ENCODE measurements around the gene RSPH10B2. TPM values are rescaled to one million over a fixed set of nuclear protein-coding genes. Genes with fewer than 3 reads are reported as not detected.
"Not testable (repeated sequence)": the region's sequence is repeated elsewhere in the genome, so short reads cannot be mapped to it uniquely, and the experiment has no call there.

Gene RSPH10B2
- 1 to 10 TPM; 1.0 to 1.2 TPM for total RNA-seq

DNA sequence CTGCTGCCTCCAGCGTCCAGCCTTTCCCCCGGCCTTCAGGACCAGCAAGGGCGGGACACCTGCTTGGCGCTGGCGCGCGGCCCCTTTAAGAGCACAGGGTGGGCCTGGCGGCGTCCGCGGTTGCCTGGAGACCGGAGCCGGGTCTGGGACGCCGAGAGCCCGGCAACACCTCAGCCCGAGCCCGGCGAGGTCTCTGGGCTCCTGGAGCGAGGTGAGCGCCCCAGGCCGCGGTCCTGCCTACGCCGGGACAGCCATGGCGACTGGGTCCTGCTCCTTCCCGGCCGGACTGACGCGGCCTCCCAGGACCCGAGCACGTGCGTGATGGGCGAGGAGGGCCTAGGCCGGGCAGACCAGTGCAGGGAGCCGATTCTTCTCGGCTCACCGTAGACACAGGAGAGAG is at the start of gene RSPH10B2:
Gene RSPH10B2, plus strand, starts transcription at position 140 of the 400 bp plus-strand sequence. CDS start 3,575 bp downstream, outside the sequence.
- H3K4me1 Mint-ChIP-seq; ATAC-seq; CTCF ChIA-PET; H3K27ac Mint-ChIP-seq; DNase-seq; H3K27me3 Mint-ChIP-seq; H3K36me3 Mint-ChIP-seq; H3K4me3 Mint-ChIP-seq; H3K9me3 Mint-ChIP-seq (ENCODE audit: low read depth): not testable (repeated sequence)

- peaks cover 33% of the 10 kb centered on the region for H3K4me1 Mint-ChIP-seq
- CTCF ChIA-PET: no interaction called here
- peak overlapping the region; percentile 95 for H3K4me3 Mint-ChIP-seq
These were observed 47.8 kb upstream of the RSPH10B2 start for GRCh38 chr7:6705959-6706665.

DNA sequence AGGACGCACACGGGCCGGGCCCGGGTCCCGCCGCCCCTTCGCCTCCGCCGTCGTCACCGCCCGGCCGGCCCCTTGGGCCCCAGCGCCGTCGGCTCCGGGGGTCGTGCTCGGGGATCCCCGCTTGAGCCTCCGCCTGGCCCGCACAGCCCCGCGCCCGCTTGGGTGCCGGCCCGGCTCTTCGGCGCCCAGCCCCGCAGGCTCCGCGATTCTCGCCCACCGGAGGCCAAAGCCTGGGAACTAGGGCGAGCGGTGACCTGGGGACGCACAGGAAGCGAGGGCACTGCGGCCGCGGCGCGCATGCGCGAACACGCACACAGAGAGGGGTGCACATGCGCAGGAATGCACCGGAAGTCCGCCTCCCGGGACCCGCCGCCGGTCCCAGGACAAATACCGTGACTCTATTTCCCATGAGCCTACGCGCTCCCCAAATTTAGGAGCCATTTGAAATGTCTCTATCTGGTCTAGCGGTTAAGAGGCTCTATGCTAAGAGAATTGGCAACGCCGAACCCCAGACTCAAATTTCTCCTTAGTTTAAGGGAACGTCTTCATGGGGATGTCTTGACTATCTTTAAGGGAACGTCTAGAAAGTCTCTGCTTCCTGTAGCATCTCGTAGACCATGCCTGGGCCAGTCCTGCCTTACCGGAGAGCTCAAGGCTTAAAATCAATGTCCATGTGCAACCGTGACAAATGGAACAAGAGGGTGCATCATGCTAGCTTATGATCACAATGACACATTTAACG is 47.1 kb upstream of the RSPH10B2 start, which contains the start of gene ZNF12:
Gene ZNF12, minus strand, starts transcription at position 282 of the 742 bp plus-strand sequence. CDS start 1,774 bp downstream, outside the sequence.
- Mint-ChIP-seq H3K27me3 (no peaks in the 10 kb centered on the region), H3K4me3 (peak within 1 kb of the TSS; percentile 95), H3K27ac (peak within 1 kb of the TSS; percentile 90), H3K9me3 (ENCODE audit: low read depth) (peaks cover 24% of the 10 kb centered on the region), H3K4me1 (peaks cover 33% of the 10 kb centered on the region), H3K36me3 (peaks cover 44% of the 10 kb centered on the region)
- DNase-seq (peak; percentile 97), ATAC-seq (peak; percentile 96)
- CTCF ChIA-PET: no interaction called here

More at GRCh38 chr7:6705959-6706665, 47.8 kb upstream of the RSPH10B2 start:
- ATAC-seq (peak; percentile 46), DNase-seq (peak; percentile 58)
- Mint-ChIP-seq H3K27ac (peak overlapping the region; percentile 90), H3K27me3 (no peaks in the 10 kb centered on the region), H3K36me3 (peaks cover 52% of the 10 kb centered on the region), H3K9me3 (ENCODE audit: low read depth) (peaks cover 28% of the 10 kb centered on the region)

DNA sequence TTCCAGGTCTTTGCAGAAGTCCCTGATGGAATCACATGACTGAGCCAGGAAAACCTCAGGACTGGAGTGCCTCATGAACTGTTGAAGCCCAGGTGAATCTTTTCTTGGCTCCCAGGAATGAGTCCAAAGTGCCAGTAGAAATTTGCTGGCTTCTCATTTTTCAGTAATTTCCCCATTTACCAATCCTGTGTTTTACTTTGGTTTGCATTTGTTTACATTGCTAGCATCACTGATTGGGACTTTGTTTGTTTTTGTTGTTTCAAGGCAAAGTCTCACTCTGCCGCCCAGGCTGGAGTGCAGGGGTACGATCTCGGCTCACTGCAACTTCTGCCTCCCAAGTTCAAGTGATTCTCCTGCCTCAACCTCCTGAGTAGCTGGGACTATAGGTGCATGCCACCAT is 45.6 kb upstream of the RSPH10B2 start:
- Mint-ChIP-seq H3K4me3 (no peak overlapping the region), H3K36me3 (peaks cover 33% of the 10 kb centered on the region), H3K4me1 (peaks cover 26% of the 10 kb centered on the region), H3K27ac (no peak overlapping the region), H3K27me3 (peaks cover 4% of the 10 kb centered on the region), H3K9me3 (ENCODE audit: low read depth) (peaks cover 13% of the 10 kb centered on the region)
- no peak for ATAC-seq
- CTCF ChIA-PET: interaction anchor here (1.8 kb wide), 1 partner anchor 118 kb away, joined by 5 read pairs; the partner anchor contains the start of gene INTS15
- DNase-seq: no peak

DNA sequence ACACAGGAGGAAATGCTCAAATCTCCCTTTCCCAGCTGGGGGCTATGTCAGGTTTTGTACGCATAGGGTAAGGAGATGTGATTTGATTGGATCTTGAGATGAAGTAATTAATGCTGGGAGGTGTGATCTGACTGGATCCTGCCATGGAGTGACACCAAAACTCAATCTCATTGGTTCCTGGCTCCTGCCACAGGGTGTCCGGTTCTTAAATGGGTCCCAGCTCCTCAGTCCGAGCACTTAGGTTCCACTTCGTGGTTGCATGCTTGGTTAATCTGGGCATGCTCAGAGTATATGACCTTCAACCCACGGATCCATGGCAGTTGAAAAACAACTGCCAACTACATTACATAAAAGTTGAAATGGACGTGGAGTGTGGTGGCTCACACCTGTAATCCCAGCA is 44.1 kb upstream of the RSPH10B2 start:
- CTCF ChIA-PET: interaction anchor here (1.8 kb wide), 1 partner anchor 120 kb away, joined by 5 read pairs; the partner anchor contains the start of gene INTS15
- Mint-ChIP-seq H3K36me3 (peaks cover 20% of the 10 kb centered on the region), H3K27ac (no peak overlapping the region), H3K9me3 (ENCODE audit: low read depth) (peaks cover 5% of the 10 kb centered on the region), H3K4me1 (peaks cover 17% of the 10 kb centered on the region), H3K4me3 (no peak overlapping the region), H3K27me3 (peaks cover 4% of the 10 kb centered on the region)
- no peak for ATAC-seq
- DNase-seq: no peak

GRCh38 chr7:6714360-6714759 is 39.5 kb upstream of the RSPH10B2 start:
- no peak overlapping the region for H3K27ac Mint-ChIP-seq
- no peak for DNase-seq
- no peaks in the 10 kb centered on the region for H3K36me3 Mint-ChIP-seq
- no peak overlapping the region for H3K4me3 Mint-ChIP-seq
- peaks cover 2% of the 10 kb centered on the region for H3K9me3 Mint-ChIP-seq (ENCODE audit: low read depth)
- peaks cover 11% of the 10 kb centered on the region for H3K27me3 Mint-ChIP-seq
- CTCF ChIA-PET: no interaction called here
- H3K4me1 Mint-ChIP-seq: peaks cover 5% of the 10 kb centered on the region
- no peak for ATAC-seq

DNA sequence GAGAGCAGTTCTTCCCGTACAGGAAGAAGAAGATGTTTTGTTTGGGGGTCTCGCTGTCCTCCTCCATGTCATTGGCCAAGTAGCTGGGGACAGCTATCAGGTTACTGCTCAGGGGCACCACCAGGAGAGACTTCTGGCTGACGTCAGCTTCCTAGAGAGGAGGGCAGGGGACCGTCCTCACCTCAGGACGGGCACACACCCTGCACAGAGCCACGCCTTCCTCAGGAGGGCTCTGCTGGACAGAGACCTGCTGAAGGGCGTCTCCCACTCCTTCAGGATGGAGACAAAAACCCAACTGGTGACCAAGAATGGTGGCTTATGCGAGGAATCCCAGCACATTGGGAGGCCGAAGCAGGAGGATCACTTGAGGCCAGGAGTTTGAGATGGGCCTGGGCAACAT is 38.0 kb upstream of the RSPH10B2 start:
- H3K4me1 Mint-ChIP-seq; ATAC-seq; CTCF ChIA-PET; H3K36me3 Mint-ChIP-seq; H3K4me3 Mint-ChIP-seq; DNase-seq; H3K9me3 Mint-ChIP-seq (ENCODE audit: low read depth); H3K27ac Mint-ChIP-seq: not testable (repeated sequence)
- H3K27me3 Mint-ChIP-seq: peaks cover 11% of the 10 kb centered on the region

DNA sequence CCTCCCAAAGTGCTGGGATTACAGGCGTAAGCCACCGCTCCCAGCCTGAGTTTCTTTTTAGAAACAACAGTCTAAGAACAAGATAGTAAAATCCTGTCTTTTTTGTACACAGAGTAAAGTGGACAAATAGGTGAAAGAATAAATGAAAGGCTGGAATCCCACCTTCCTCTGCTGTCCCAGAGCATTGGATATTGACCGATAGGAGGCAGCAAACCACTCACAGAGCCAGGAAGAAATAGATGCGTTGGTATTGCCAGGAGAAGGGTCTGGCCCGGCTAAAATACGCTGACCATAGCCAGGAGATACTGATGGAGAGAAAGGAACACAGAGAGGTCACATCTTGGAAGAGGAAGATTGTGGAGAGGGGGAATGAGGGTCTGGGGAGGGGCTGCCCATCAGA is 35.8 kb upstream of the RSPH10B2 start:
- Mint-ChIP-seq H3K9me3 (ENCODE audit: low read depth) (peaks cover 2% of the 10 kb centered on the region), H3K27ac (no peak overlapping the region), H3K27me3 (peaks cover 8% of the 10 kb centered on the region), H3K4me1 (peaks cover 5% of the 10 kb centered on the region), H3K4me3 (no peak overlapping the region), H3K36me3 (no peaks in the 10 kb centered on the region)
- CTCF ChIA-PET: no interaction called here
- DNase-seq (no peak), ATAC-seq (no peak)

GRCh38 chr7:6724351-6724750 is 29.6 kb upstream of the RSPH10B2 start:
- H3K27me3 Mint-ChIP-seq, H3K27ac Mint-ChIP-seq, CTCF ChIA-PET: not testable (repeated sequence)

DNA sequence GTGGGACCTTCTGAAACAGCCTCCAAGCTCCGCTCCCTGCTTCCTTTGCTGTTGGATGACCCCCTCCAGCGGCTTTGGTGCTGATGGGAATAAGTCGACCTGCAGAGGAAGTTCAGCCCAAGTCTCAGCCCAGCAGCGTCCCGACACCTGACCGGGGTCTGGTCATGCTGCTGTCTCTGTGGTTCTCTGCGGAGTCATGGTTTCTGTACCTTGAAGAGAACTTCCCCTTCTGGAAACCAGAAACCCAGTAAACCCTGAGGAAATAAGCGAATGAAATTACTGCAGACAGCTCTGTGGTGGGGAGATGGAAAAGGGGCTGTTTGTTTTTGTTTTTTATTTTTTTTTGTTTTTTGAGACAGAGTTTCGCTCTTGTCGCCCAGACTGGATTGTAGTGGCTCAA is 28.9 kb upstream of the RSPH10B2 start:
- no peak for DNase-seq
- no peaks in the 10 kb centered on the region for H3K9me3 Mint-ChIP-seq (ENCODE audit: low read depth)
- CTCF ChIA-PET: no interaction called here
- H3K27me3 Mint-ChIP-seq: no peaks in the 10 kb centered on the region
- H3K36me3 Mint-ChIP-seq: peaks cover 5% of the 10 kb centered on the region
- H3K4me3 Mint-ChIP-seq: no peak overlapping the region
- peaks cover 9% of the 10 kb centered on the region for H3K4me1 Mint-ChIP-seq
- no peak overlapping the region for H3K27ac Mint-ChIP-seq
- no peak for ATAC-seq

More at GRCh38 chr7:6724351-6724750, 29.6 kb upstream of the RSPH10B2 start:
- not testable (repeated sequence) for ATAC-seq; DNase-seq; H3K4me3 Mint-ChIP-seq; H3K9me3 Mint-ChIP-seq (ENCODE audit: low read depth); H3K4me1 Mint-ChIP-seq; H3K36me3 Mint-ChIP-seq

- not testable (repeated sequence) for H3K27me3 Mint-ChIP-seq; ATAC-seq; H3K4me3 Mint-ChIP-seq; DNase-seq; H3K9me3 Mint-ChIP-seq (ENCODE audit: low read depth); H3K27ac Mint-ChIP-seq
- CTCF ChIA-PET: interaction anchor here (1.0 kb wide), 1 partner anchor 210 kb away, joined by 4 read pairs; no protein-coding TSS in a partner anchor
- H3K4me1 Mint-ChIP-seq: peaks cover 16% of the 10 kb centered on the region
- peaks cover 13% of the 10 kb centered on the region for H3K36me3 Mint-ChIP-seq
These were observed 27.6 kb upstream of the RSPH10B2 start for GRCh38 chr7:6726341-6726740.

DNA sequence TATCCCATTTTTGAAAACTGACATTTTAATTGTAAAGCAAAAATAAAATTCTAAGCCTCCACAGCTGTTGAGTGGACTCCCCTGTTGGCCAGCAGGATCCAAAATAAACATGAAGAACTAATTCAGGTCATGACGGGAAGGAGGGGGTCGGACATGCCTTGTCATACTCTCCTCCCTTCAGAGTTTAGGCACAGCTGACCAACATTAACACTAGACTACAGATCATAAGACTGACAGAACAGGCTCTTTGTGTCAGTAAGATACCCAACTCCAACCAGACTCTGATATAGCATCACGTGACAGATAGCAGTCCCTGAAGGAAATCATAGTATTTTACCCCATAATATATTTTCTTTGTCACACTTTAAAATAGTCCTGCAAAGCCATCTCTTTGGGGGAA is 26.2 kb upstream of the RSPH10B2 start:
- CTCF ChIA-PET: no interaction called here
- Mint-ChIP-seq H3K27ac (no peak overlapping the region), H3K27me3 (no peaks in the 10 kb centered on the region), H3K9me3 (ENCODE audit: low read depth) (no peaks in the 10 kb centered on the region), H3K36me3 (peaks cover 19% of the 10 kb centered on the region), H3K4me3 (no peak overlapping the region), H3K4me1 (peaks cover 21% of the 10 kb centered on the region)
- no peak for ATAC-seq
- no peak for DNase-seq

- H3K27me3 Mint-ChIP-seq; H3K9me3 Mint-ChIP-seq (ENCODE audit: low read depth); DNase-seq; CTCF ChIA-PET; ATAC-seq: not testable (repeated sequence)
- H3K4me3 Mint-ChIP-seq: peak overlapping the region; percentile 85
- H3K36me3 Mint-ChIP-seq: peaks cover 30% of the 10 kb centered on the region
- H3K27ac Mint-ChIP-seq: peak overlapping the region; percentile 84
- peaks cover 25% of the 10 kb centered on the region for H3K4me1 Mint-ChIP-seq
These were observed 24.9 kb upstream of the RSPH10B2 start for GRCh38 chr7:6728893-6729491.

Data from activated CD8-positive, alpha-beta memory T cell treated with anti-CD3 and anti-CD28 coated beads, Interleukin-2, amount 10 ng/mL, durations not matched to agents 7 days and 5 days (primary cell).